IPS DF 6.9 (cell line): ENCODE data around the gene UBA6.
"Not testable (repeated sequence)": the region's sequence is repeated elsewhere in the genome, so short reads cannot be mapped to it uniquely, and the experiment has no call there.

Experiments
- DNase-seq: peaks from one replicate; pipeline ENCODE4 v3.0.0-alpha.2; 2013; ENCODE audit warnings: low read depth, low spot score
- H3K27ac ChIP-seq: one replicate; pipeline ENCODE4 v1.5.1; 2013; ENCODE audit warnings: low read length, control low read depth
- H3K27me3 ChIP-seq: 2 replicates; pipeline ENCODE4 v1.6.1; 2013; ENCODE audit warnings: mild to moderate bottlenecking, low read length; ENCODE audit not compliant: control insufficient read depth, insufficient read depth
- H3K36me3 ChIP-seq: 2 replicates; pipeline ENCODE4 v1.6.1; 2013; ENCODE audit warnings: low read length; ENCODE audit not compliant: control insufficient read depth, insufficient read depth
- H3K4me1 ChIP-seq: 2 replicates; pipeline ENCODE4 v1.6.1; 2013; ENCODE audit warnings: low read length; ENCODE audit not compliant: control insufficient read depth, insufficient read depth
- H3K4me3 ChIP-seq: 2 replicates; pipeline ENCODE4 v1.5.1; 2013; ENCODE audit warnings: mild to moderate bottlenecking, low read length
- H3K9me3 ChIP-seq: 2 replicates; pipeline ENCODE4 v1.6.1; 2013; ENCODE audit warnings: low read length, inconsistent platforms; ENCODE audit not compliant: control insufficient read depth, insufficient read depth
- WGBS: extraction: QIAGEN DNeasy Blood & Tissue Kit; methylation state at CpG from one replicate; pipeline ENCODE4 v1.1.7; 2013; ENCODE audit warnings: mixed read lengths, missing lambda C conversion rate; ENCODE audit not compliant: insufficient read length, insufficient coverage; 5-methylcytosine and 5-hydroxymethylcytosine counted together

Gene UBA6

DNA sequence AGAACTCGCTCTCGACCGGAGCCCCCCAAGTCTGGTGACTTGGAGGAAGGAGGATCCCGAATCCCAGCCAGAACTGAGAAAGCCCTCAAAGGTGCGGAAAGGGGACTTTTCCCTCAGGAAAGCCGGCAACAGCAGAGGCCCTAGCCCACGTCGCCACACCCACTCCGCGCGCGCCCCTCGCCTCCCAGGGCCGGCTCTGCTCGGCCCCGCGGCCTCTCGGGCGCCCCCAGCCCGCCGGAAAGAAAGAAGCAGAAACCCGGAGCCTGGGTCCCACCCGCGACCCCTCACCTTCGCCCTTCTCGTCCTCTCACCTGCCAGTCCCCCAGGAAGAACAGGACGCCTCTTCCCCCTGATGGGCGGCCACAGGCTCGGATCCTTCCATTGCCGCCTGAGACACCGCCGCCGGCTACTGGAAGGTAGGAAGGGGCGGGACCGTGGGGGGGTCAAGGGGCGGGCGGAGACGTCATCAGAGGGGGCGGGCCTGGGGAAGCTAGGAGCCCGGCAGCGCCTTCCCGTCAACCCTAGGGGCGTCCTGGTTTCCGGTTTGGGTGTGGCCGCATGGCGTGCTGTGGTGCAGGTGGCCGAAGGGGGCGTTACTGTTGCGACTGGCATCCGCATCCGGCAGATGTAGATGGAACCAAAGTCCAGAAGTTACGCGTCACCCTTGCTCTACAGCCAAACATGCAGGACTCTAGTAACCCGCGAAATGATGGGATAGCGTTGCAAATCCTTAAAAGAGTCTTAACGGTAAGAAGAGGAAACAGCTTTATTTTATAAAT, at the start of gene UBA6:
Gene UBA6 (minus strand): TSS at position 418 of the 779 bp plus-strand sequence. CDS start 36 bp downstream, at position 382.
- DNase-seq = peak; percentile 91
- no peak within 1 kb of the TSS for H3K27ac ChIP-seq
- H3K4me1 ChIP-seq = no peaks in the 10 kb centered on the region; the same call in 1 of the 2 replicates
- no CpG with 5 or more reads among the region's 57 CpGs for WGBS
- H3K9me3 ChIP-seq = no peaks in the 10 kb centered on the region
- H3K4me3 ChIP-seq = peak within 1 kb of the TSS; percentile 89
- no peaks in the 10 kb centered on the region for H3K27me3 ChIP-seq
- no peaks in the 10 kb centered on the region; the same call in 1 of the 2 replicates for H3K36me3 ChIP-seq

DNA sequence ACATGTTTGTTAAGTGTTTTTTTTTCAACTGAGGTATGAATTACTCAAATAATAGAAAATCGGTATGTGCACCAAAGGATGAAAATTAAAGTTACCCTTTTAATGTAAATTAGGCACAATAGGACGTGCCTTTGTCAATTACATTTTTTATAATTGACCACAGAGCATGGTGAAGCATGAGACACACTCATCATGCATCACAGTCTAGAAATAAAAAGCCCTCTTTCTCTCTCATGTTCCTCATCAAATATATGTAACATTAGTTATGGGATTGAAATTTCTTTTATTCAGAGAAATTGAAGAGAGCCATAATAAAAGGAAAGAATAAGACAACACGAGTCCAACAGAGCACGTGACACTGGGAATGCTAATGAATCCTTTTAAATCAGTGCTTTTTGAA, 49.7 kb upstream of the UBA6 start:
- H3K27ac ChIP-seq = no peak overlapping the region
- no CpG with 5 or more reads among the region's 4 CpGs for WGBS
- H3K4me3 ChIP-seq = no peak overlapping the region
- DNase-seq = no peak
- H3K36me3 ChIP-seq = no peaks in the 10 kb centered on the region
- no peaks in the 10 kb centered on the region for H3K27me3 ChIP-seq
- H3K9me3 ChIP-seq = no peaks in the 10 kb centered on the region
- no peaks in the 10 kb centered on the region for H3K4me1 ChIP-seq

DNA sequence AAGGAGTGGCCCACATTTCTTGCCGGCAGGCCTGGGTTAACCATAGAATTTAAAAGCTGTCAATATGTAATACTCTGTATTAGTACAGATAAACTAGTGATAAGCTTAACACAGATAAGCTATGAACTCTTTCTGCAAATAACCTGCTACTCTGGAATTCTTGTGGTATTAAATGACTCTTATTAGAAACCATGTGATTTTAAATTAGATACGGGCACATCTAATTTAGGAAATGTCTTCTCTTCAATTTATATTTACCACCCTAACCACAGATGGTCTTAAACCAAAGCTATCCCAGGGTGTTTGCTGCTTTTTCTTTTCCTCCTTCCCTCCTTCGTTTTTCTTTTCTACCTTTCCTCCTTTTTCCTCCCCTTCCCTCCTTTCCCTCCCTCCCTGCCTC, 48.3 kb upstream of the UBA6 start:
- H3K4me1 ChIP-seq = no peaks in the 10 kb centered on the region
- no peak overlapping the region for H3K4me3 ChIP-seq
- no CpG with 5 or more reads among the region's 3 CpGs for WGBS

DNA sequence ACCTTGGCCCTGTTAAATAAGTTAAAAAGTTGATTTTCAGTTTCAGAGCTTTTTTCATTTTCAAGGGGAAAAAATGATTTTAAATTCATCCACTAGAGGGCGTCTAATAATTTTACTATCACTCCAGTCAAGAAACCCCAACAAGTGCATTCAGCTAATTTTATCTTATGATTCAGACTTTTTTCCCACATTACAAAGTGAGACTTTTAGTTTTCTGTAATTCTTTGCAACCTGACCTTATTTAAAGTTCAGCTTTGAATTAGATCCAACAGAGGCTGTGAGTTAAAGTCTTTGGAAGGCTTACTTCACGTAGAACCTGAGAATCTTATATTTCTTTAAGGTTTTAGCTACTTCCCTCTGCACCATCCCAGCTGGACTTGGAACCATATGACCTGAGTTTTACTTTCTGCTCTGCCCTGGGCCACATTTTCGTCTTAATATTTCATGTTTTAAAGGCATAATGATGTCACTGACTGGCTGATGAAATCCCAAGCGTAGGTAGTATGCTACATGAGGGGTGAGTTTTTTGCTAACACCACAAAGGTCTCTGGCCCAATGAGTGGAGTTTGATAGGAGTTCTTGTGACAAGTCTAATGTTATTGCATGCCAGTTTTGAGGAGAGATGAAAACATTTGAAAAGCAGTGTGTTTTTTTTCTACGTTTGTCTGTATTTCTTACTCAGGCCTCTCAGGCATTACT, 46.0 kb upstream of the UBA6 start:
- H3K4me1 ChIP-seq = no peaks in the 10 kb centered on the region
- no peak overlapping the region for H3K4me3 ChIP-seq
- H3K27ac ChIP-seq = no peak overlapping the region
- no peaks in the 10 kb centered on the region for H3K27me3 ChIP-seq
- no peaks in the 10 kb centered on the region for H3K9me3 ChIP-seq
- H3K36me3 ChIP-seq = no peaks in the 10 kb centered on the region
- no peak for DNase-seq
- no CpG with 5 or more reads among the region's 5 CpGs for WGBS

More for the DNA sequence above, 48.3 kb upstream of the UBA6 start:
- no peaks in the 10 kb centered on the region for H3K36me3 ChIP-seq
- DNase-seq = no peak
- no peak overlapping the region for H3K27ac ChIP-seq
- no peaks in the 10 kb centered on the region for H3K27me3 ChIP-seq
- H3K9me3 ChIP-seq = no peaks in the 10 kb centered on the region

DNA sequence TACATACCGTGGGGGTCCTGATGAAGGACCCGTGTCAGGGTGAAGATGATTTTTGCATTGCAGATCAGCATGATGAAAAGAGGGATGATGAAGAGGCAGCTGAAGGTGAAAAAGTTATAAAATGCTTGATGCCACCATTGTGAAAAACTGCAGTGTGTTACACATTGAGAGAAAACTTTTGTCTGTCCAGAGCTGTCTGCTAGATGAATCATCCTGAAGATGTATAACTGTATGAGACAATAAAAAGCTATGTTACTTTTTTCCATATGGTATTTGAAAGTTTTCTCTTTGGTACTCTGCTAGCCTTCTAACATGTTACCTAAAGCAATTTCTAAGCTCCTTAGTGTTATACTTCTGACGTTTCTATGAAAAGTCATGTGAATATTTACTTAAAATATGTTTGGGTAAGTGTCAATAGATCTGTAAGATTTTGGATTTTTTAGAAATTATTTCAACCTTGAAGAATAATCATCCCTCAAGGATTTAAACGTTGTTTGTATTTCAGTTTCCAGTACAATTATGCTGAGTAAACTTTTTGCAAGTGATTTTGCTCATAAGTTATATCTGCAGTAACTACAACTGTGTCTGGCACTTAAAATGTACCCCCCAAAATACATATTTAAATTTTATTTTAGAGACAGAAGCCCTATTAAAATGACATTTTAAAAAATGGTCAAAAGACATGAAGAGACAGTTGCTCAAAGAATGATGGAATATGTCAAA, 43.8 kb upstream of the UBA6 start:
- Histone ChIP-seq H3K9me3 (no peaks in the 10 kb centered on the region), H3K4me1 (no peaks in the 10 kb centered on the region), H3K27ac (no peak overlapping the region), H3K4me3 (no peak overlapping the region), H3K36me3 (no peaks in the 10 kb centered on the region), H3K27me3 (no peaks in the 10 kb centered on the region)
- no CpG with 5 or more reads among the region's 4 CpGs for WGBS
- no peak for DNase-seq

DNA sequence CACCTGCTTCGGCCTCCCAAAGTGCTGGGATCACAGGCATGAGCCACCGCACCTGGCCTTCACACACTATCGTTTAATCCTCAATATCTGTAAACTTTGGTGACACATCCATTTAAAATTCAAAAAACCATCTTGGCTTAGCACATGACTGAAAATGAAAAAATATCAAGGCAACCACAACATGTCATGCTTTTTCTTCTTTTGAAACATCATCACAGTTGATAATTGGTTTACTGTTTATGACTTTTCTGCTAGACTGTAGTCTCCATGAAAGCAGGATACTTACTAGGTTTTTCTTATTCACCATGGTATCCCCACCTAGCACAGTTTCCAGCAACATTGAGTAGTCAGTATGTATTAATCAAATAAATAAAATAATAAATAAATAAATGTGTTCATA, 42.2 kb upstream of the UBA6 start:
- no peaks in the 10 kb centered on the region for H3K4me1 ChIP-seq
- no CpG with 5 or more reads among the region's 3 CpGs for WGBS
- H3K36me3 ChIP-seq = no peaks in the 10 kb centered on the region
- no peak overlapping the region for H3K4me3 ChIP-seq
- H3K27me3 ChIP-seq = no peaks in the 10 kb centered on the region
- H3K9me3 ChIP-seq = no peaks in the 10 kb centered on the region
- DNase-seq = no peak
- no peak overlapping the region for H3K27ac ChIP-seq

DNA sequence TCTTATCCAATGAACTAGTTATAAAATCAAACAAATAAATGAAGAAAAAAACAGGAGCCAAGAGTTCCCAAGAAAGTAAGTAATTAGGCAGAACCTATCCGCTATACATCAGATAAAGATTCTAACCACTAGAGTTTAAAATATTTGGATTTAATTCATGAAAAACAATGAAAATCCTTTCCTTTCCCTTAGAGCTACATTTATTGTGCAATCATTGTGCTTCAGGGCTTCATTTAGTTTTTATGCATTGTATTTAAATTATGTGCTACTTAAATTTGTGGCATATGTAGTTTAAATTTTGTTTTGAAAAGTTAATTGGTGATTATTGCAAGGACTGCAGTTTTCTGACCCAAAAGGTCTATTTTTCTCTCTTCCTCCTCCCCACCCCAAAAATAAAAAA, 35.3 kb upstream of the UBA6 start:
- whole genome bisulfite sequencing = no CpG with 5 or more reads among the region's 1 CpG
- no peak overlapping the region for H3K4me3 ChIP-seq

DNA sequence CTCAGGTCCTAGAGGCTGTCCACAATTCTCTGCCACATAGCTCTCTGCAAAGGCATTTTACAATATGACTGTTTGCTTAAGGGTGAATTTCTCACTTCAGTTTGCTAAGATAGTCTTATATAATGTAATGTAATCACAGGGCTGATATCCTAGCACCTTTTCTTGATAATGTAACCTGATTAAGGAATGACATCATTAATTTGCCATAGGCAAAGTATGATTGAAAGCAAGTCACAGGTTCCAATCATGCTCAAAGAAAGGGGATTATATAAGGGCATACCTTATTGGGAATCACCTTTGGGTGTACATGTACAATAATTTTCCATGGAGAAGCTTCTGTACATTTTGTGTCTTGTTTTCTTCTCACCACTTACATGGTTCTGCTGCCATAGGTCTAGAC, 34.4 kb upstream of the UBA6 start:
- no peak overlapping the region for H3K4me3 ChIP-seq
- H3K4me1 ChIP-seq = no peaks in the 10 kb centered on the region
- no peaks in the 10 kb centered on the region for H3K36me3 ChIP-seq
- no peak for DNase-seq
- no peaks in the 10 kb centered on the region for H3K27me3 ChIP-seq
- H3K27ac ChIP-seq = no peak overlapping the region
- H3K9me3 ChIP-seq = no peaks in the 10 kb centered on the region

More for the DNA sequence above, 35.3 kb upstream of the UBA6 start:
- H3K27me3 ChIP-seq = no peaks in the 10 kb centered on the region
- DNase-seq = no peak
- no peak overlapping the region for H3K27ac ChIP-seq
- H3K4me1 ChIP-seq = no peaks in the 10 kb centered on the region
- H3K36me3 ChIP-seq = no peaks in the 10 kb centered on the region
- H3K9me3 ChIP-seq = no peaks in the 10 kb centered on the region

DNA sequence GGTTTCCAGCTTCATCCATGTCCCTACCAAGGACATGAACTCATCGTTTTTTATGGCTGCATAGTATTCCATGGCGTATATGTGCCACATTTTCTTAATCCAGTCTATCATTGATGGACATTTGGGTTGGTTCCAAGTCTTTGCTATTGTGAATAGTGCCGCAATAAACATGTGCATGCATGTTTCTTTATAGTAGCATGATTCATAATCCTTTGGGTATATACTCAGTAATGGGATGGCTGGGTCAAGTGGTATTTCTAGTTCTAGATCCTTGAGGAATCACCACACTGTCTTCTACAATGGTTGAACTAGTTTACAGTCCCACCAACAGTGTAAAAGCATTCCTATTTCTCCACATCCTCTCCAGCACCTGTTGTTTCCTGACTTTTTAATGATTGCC, 29.6 kb upstream of the UBA6 start:
- H3K36me3 ChIP-seq, H3K4me1 ChIP-seq, DNase-seq, H3K9me3 ChIP-seq, H3K27me3 ChIP-seq, H3K27ac ChIP-seq, H3K4me3 ChIP-seq: not testable (repeated sequence)
- WGBS = no CpG with 5 or more reads among the region's 3 CpGs

DNA sequence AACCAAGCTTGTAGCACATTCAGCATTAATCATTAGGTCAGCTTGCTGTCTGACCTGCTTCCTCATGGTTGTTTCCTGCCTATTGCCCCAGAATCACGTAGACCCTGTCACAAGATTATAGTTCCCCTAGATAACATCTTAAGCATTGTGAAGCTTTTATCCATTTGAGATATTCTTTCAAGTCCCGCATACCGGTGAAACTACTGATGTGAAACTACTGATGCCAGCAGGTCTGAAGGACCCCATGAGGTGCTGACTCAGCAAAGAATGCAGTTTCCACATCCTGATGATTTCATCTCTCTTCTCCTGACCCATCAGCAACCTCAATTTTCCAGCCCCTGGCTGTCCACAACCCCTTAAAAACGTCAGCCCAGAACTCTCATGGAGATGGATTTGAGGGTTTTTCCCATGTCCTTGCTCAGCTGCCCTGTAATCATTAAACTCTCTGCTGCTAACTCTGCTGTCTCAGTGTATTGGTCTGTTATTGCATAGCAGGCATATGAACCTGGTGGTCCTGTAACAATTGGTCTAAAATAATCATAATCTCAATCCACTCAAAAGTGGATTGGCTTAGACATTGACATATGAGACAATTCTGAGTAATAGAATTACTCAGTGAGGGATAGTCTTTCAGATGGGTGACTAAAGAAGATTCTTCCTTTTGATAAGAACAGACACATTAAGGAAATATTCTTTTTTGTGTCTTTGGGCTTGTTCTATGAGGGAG, 26.3 kb upstream of the UBA6 start:
- Histone ChIP-seq H3K36me3 (no peaks in the 10 kb centered on the region), H3K27ac (no peak overlapping the region), H3K4me3 (no peak overlapping the region), H3K4me1 (peaks cover 2% of the 10 kb centered on the region; the same call in 1 of the 2 replicates), H3K27me3 (no peaks in the 10 kb centered on the region), H3K9me3 (no peaks in the 10 kb centered on the region)
- no peak for DNase-seq
- WGBS = no CpG with 5 or more reads among the region's 4 CpGs
